Adrenal gland (tissue), 5 donors: ENCODE measurements around the gene KCNB1.

ENCODE experiments used
- POLR2A ChIP-seq, 2 donors: fragments of 450-650 bp; IDR thresholded peaks; one replicate each; pipeline ENCODE4 v1.6.1; 2017; ENCODE audit warnings: antibody characterized with exemption in 2 of 2, mild to moderate bottlenecking in 2 of 2, moderate library complexity in 1 of 2
- TF ChIP-seq, protein P1 (sequence below), 6 experiments: fragments of 450-650 bp in 4 of 6; fragments of 200-600 bp in 2 of 6; sonication (generic) in 1 of 6; IDR thresholded peaks; 1 replicate in 5 of 6; 2 replicates in 1 of 6; pipeline versions ENCODE4 v1.5.1 to v1.8.0; 2016 to 2021; ENCODE audit warnings: antibody characterized with exemption in 6 of 6, mild to moderate bottlenecking in 2 of 6, moderate library complexity in 1 of 6
- donor health status: DM: no; HTN: no; CAD: no.

DNA sequence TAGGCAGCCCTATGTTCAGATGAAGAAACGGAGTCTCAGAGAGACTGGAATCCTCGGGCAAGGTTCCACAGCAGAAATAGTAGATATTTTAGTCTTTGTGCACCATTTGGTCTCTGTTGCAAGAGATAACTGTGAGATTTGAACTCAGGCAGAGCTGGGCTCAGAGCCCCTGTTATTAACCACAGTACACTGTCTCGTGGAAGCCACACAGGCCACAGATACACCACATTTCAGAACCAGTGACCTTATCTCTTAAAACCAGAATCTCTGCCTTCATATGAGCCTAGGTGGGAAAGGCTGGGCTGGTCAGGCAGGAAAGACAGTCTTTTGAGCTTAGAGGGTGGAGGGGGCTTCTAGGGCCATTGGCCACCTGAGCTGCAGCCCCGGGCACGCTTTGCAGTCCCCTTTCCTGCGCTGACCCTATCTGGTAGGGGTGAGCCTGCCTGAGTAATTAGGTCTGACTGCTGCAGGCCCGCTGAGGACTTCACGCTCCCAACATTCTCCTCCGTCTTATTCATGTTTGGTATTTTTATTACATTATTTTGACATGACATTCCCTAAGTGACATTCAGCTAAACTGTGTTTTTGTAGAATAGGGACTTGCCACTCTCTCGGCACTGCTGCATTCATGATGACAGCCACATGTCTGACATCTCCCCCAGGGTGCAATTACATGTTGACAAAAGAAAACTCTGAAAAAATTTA, 71.1 kb downstream of the KCNB1 start:
- TF ChIP-seq, protein P1, sequence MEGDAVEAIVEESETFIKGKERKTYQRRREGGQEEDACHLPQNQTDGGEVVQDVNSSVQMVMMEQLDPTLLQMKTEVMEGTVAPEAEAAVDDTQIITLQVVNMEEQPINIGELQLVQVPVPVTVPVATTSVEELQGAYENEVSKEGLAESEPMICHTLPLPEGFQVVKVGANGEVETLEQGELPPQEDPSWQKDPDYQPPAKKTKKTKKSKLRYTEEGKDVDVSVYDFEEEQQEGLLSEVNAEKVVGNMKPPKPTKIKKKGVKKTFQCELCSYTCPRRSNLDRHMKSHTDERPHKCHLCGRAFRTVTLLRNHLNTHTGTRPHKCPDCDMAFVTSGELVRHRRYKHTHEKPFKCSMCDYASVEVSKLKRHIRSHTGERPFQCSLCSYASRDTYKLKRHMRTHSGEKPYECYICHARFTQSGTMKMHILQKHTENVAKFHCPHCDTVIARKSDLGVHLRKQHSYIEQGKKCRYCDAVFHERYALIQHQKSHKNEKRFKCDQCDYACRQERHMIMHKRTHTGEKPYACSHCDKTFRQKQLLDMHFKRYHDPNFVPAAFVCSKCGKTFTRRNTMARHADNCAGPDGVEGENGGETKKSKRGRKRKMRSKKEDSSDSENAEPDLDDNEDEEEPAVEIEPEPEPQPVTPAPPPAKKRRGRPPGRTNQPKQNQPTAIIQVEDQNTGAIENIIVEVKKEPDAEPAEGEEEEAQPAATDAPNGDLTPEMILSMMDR (IDR thresholded peaks at IDR 0.05) = no peak
- no peak for TF ChIP-seq POLR2A (IDR thresholded peaks at IDR 0.05)
